Stimulated activated CD4-positive, alpha-beta T cell treated with anti-CD3 and anti-CD28 coated beads, TNF-alpha, amount 100 ng/mL, for 48 hours (primary cell): ENCODE data around the gene ZBTB45.

ENCODE experiments used
- DNase-seq, 3 donors: peaks; one replicate each; pipeline ENCODE4 v3.0.0-alpha.2; 2020; ENCODE audit warnings: low read depth in 3 of 3

Gene ZBTB45

GRCh38 chr19:58519355-58520256 is at the start of gene ZBTB45:
TSS of gene ZBTB45 (minus strand) at chr19:58519810. CDS start at chr19:58517673, 2,137 bp downstream.
- DNase-seq: peak; percentile 88 to 91 (median 90)

- no peak for DNase-seq
Measured at GRCh38 chr19:58568453-58569130, 49.0 kb upstream of the ZBTB45 start.

- no peak for DNase-seq
Measured at GRCh38 chr19:58566989-58567388, 47.4 kb upstream of the ZBTB45 start.

- DNase-seq: no peak
Measured at GRCh38 chr19:58563823-58564222, 44.2 kb upstream of the ZBTB45 start.

- no peak for DNase-seq
Measured at GRCh38 chr19:58563034-58563573, 43.5 kb upstream of the ZBTB45 start.

GRCh38 chr19:58562122-58563033 is 42.8 kb upstream of the ZBTB45 start:
- DNase-seq: no peak

- no peak for DNase-seq
Measured at GRCh38 chr19:58561373-58562121, 41.9 kb upstream of the ZBTB45 start.

GRCh38 chr19:58560921-58561320 is 41.3 kb upstream of the ZBTB45 start:
- no peak for DNase-seq

- no peak for DNase-seq
Measured at GRCh38 chr19:58560007-58560887, 40.6 kb upstream of the ZBTB45 start.

- DNase-seq: peak; percentile 62 to 72 (median 70)
Measured at GRCh38 chr19:58559275-58560006, 39.8 kb upstream of the ZBTB45 start.

GRCh38 chr19:58558623-58559274 is 39.1 kb upstream of the ZBTB45 start:
- DNase-seq: peak; percentile 99

- DNase-seq: peak in 1 of 3 donors; percentile 60
Measured at GRCh38 chr19:58558066-58558622, 38.5 kb upstream of the ZBTB45 start, which contains the start of gene UBE2M. TSS of gene UBE2M (minus strand) at chr19:58558611. CDS start at chr19:58558381, 230 bp downstream.

GRCh38 chr19:58557221-58558065 is 37.8 kb upstream of the ZBTB45 start:
- DNase-seq: no peak

GRCh38 chr19:58556622-58557220 is 37.1 kb upstream of the ZBTB45 start:
- DNase-seq: no peak

GRCh38 chr19:58555920-58556621 is 36.5 kb upstream of the ZBTB45 start:
- DNase-seq: no peak

GRCh38 chr19:58555369-58555885 is 35.8 kb upstream of the ZBTB45 start:
- no peak for DNase-seq
